IPS-18a (cell line): ENCODE data around the gene PPIB.
"Not testable (repeated sequence)": the region's sequence is repeated elsewhere in the genome, so short reads cannot be mapped to it uniquely, and the experiment has no call there.

Experiments
- H3K27ac ChIP-seq: one replicate; pipeline ENCODE4 v1.5.1; 2013; ENCODE audit warnings: low read length
- H3K27me3 ChIP-seq: one replicate; pipeline ENCODE4 v1.6.1; 2013; ENCODE audit warnings: mild to moderate bottlenecking, low read length; ENCODE audit not compliant: control insufficient read depth, insufficient read depth
- H3K36me3 ChIP-seq: one replicate; pipeline ENCODE4 v1.6.1; 2013; ENCODE audit warnings: low read depth, low read length; ENCODE audit not compliant: control insufficient read depth
- H3K4me1 ChIP-seq: one replicate; pipeline ENCODE4 v1.6.1; 2013; ENCODE audit warnings: low read depth, low read length; ENCODE audit not compliant: control insufficient read depth
- H3K4me3 ChIP-seq: one replicate; pipeline ENCODE4 v1.5.1; 2013; ENCODE audit warnings: low read length
- H3K9ac ChIP-seq: one replicate; pipeline ENCODE4 v1.6.1; 2013; ENCODE audit warnings: mild to moderate bottlenecking, low read length, moderate library complexity
- H3K9me3 ChIP-seq: one replicate; pipeline ENCODE4 v1.6.1; 2013; ENCODE audit warnings: low read depth, low read length; ENCODE audit not compliant: control insufficient read depth

PPIB gene

DNA sequence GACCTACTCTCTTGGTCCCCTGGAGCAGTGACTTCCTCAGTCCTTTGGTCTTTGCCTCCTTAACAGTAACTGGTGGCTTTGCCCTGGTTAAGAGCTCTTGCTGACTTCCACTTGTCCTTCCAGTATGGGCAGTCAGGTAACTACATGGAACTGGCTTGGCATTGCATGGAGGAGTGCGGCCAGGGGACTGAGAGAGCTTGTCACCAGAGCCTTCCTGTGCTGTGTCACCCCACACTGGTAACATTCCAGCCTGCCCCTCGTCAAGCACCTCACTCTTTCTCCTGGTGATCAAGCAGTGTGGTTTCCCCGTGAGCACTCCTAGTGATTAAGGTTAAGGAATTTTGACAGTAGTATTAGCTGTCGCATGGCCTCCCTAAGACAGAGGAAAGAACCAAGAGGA, 30.6 kb downstream of the PPIB start:
- peaks cover 75% of the 10 kb centered on the region for H3K36me3 ChIP-seq
- no peaks in the 10 kb centered on the region for H3K9me3 ChIP-seq
- no peak overlapping the region for H3K27ac ChIP-seq
- no peak overlapping the region for H3K9ac ChIP-seq
- no peaks in the 10 kb centered on the region for H3K4me1 ChIP-seq
- H3K4me3 ChIP-seq: no peak overlapping the region
- H3K27me3 ChIP-seq: no peaks in the 10 kb centered on the region

- H3K4me3 ChIP-seq: no peak overlapping the region
- H3K27me3 ChIP-seq: no peaks in the 10 kb centered on the region
- peaks cover 75% of the 10 kb centered on the region for H3K36me3 ChIP-seq
- no peak overlapping the region for H3K27ac ChIP-seq
- H3K9ac ChIP-seq: no peak overlapping the region
- H3K9me3 ChIP-seq: no peaks in the 10 kb centered on the region
- no peaks in the 10 kb centered on the region for H3K4me1 ChIP-seq
Measured at GRCh38 chr15:64131547-64131946, 31.3 kb downstream of the PPIB start.

GRCh38 chr15:64130159-64130558, 32.7 kb downstream of the PPIB start:
- Histone ChIP-seq H3K36me3 (peaks cover 76% of the 10 kb centered on the region), H3K9ac (no peak overlapping the region), H3K4me3 (no peak overlapping the region), H3K27me3 (no peaks in the 10 kb centered on the region), H3K27ac (no peak overlapping the region), H3K9me3 (no peaks in the 10 kb centered on the region), H3K4me1 (no peaks in the 10 kb centered on the region)

- no peaks in the 10 kb centered on the region for H3K27me3 ChIP-seq
- H3K9ac ChIP-seq: no peak overlapping the region
- H3K4me1 ChIP-seq: no peaks in the 10 kb centered on the region
- no peak overlapping the region for H3K4me3 ChIP-seq
- H3K36me3 ChIP-seq: peaks cover 70% of the 10 kb centered on the region
- no peaks in the 10 kb centered on the region for H3K9me3 ChIP-seq
- H3K27ac ChIP-seq: no peak overlapping the region
Measured at GRCh38 chr15:64127521-64128270, 35.1 kb downstream of the PPIB start.

GRCh38 chr15:64125978-64126377, 36.8 kb downstream of the PPIB start:
- no peaks in the 10 kb centered on the region for H3K4me1 ChIP-seq
- no peak overlapping the region for H3K9ac ChIP-seq
- no peaks in the 10 kb centered on the region for H3K9me3 ChIP-seq
- H3K4me3 ChIP-seq: no peak overlapping the region
- no peak overlapping the region for H3K27ac ChIP-seq
- peaks cover 54% of the 10 kb centered on the region for H3K36me3 ChIP-seq
- H3K27me3 ChIP-seq: no peaks in the 10 kb centered on the region

GRCh38 chr15:64122936-64123351, 39.9 kb downstream of the PPIB start:
- no peak overlapping the region for H3K9ac ChIP-seq
- H3K4me1 ChIP-seq: no peaks in the 10 kb centered on the region
- no peaks in the 10 kb centered on the region for H3K27me3 ChIP-seq
- no peak overlapping the region for H3K27ac ChIP-seq
- no peak overlapping the region for H3K4me3 ChIP-seq
- peaks cover 43% of the 10 kb centered on the region for H3K36me3 ChIP-seq
- no peaks in the 10 kb centered on the region for H3K9me3 ChIP-seq

DNA sequence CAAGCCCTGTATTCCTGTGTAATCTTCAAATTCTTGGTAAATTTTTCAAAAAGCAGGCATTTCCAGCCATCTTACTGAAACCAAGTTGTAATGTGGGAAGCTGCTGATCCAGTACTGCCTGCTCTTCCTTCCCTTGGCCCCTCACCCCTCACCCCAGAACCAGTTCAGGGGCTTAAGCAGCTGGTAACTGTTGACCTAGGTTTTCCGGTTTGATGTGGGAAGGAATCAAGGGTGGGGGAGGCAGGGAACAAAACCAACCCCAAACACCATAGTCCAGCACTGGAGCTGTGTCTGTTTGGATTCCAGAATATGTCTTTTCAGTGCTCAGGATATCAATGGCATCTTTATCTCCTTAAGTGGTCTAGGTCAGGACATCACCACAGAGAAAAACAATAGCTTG, 40.4 kb downstream of the PPIB start:
- H3K9ac ChIP-seq: no peak overlapping the region
- H3K4me1 ChIP-seq: no peaks in the 10 kb centered on the region
- H3K36me3 ChIP-seq: peaks cover 40% of the 10 kb centered on the region
- no peaks in the 10 kb centered on the region for H3K27me3 ChIP-seq
- H3K9me3 ChIP-seq: no peaks in the 10 kb centered on the region
- no peak overlapping the region for H3K4me3 ChIP-seq
- no peak overlapping the region for H3K27ac ChIP-seq

DNA sequence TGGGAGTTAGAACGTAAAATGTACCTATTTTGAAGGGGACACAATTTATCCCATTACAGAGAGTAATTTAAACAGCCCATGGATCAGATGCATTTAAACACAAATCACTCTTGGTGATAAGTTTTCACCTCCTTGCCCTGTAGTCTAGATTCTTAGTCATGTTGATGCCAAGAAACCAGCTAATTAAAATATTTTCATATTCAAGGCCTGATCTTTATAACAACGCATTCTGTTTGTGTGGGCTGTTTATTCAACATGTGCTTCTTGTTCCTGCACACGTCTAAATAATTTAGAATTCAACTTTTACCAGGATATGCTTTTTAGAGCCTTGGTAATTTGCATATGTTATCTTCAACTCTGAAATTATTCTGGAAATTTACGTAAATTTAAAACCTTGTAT, 41.2 kb downstream of the PPIB start:
- peaks cover 38% of the 10 kb centered on the region for H3K36me3 ChIP-seq
- no peak overlapping the region for H3K27ac ChIP-seq

GRCh38 chr15:64120322-64120721, 42.5 kb downstream of the PPIB start:
- peaks cover 39% of the 10 kb centered on the region for H3K36me3 ChIP-seq
- H3K4me3 ChIP-seq, H3K9me3 ChIP-seq, H3K4me1 ChIP-seq, H3K9ac ChIP-seq, H3K27me3 ChIP-seq, H3K27ac ChIP-seq: not testable (repeated sequence)

More for the DNA sequence above, 41.2 kb downstream of the PPIB start:
- H3K27me3 ChIP-seq: no peaks in the 10 kb centered on the region
- H3K4me3 ChIP-seq: no peak overlapping the region
- no peaks in the 10 kb centered on the region for H3K4me1 ChIP-seq
- H3K9me3 ChIP-seq: no peaks in the 10 kb centered on the region
- no peak overlapping the region for H3K9ac ChIP-seq

DNA sequence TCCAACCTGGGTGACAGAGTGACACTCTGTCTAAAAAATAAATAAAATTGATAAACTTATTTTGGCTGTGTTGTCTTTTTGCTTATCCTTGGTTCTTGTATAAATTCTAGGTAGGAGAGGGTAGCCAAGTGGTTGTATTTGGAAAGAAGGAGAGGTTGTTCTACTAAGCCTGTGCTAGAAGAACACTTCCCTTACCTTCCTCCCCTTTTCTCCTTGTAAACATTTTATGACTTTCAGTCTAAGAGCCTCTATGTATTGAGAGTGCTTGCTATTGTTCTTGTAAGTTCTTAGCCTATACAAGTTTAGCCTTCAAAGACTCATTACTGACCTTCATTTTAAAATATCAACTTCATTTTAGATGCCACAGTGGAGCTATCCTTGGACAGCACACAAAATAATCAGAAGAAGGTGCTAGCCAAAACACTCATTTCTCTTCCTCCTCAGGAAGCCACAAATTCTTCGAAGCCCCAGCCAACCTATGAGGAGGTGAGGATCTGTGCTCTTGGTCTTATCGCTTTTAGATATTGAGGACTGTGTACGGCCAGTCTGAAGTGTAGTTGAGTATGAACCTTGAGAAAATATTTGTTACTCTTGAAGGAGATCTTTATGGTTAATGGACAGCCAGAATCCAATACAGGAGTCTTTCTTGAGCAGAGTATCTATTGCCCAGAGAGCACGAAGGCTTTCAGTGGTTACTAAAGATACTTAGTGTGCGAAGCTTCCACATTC, 44.9 kb downstream of the PPIB start:
- H3K36me3 ChIP-seq: peaks cover 46% of the 10 kb centered on the region
- H3K9ac ChIP-seq: no peak overlapping the region
- no peaks in the 10 kb centered on the region for H3K27me3 ChIP-seq
- no peak overlapping the region for H3K4me3 ChIP-seq
- H3K4me1 ChIP-seq: no peaks in the 10 kb centered on the region
- no peaks in the 10 kb centered on the region for H3K9me3 ChIP-seq
- no peak overlapping the region for H3K27ac ChIP-seq

GRCh38 chr15:64112904-64113303, 49.9 kb downstream of the PPIB start:
- Histone ChIP-seq H3K36me3 (peaks cover 33% of the 10 kb centered on the region), H3K27ac (no peak overlapping the region), H3K27me3 (no peaks in the 10 kb centered on the region), H3K9me3 (no peaks in the 10 kb centered on the region), H3K9ac (no peak overlapping the region), H3K4me1 (no peaks in the 10 kb centered on the region), H3K4me3 (no peak overlapping the region)
